HG02938 (cell line): ENCODE measurements around the gene EXOSC2.

ENCODE experiments used
- ATAC-seq: cut with Tn5 transposase; IDR thresholded peaks from one replicate; pipeline ENCODE4 v1.9.1; 2021; ENCODE audit warnings: mild to moderate bottlenecking, moderate library complexity; ENCODE audit not compliant: unreplicated experiment

EXOSC2 gene

GRCh38 chr9:130693101-130693425 is 517 bp upstream of the EXOSC2 start:
- no peak for ATAC-seq

GRCh38 chr9:130694205-130694604 is 625 bp downstream of the EXOSC2 start:
- ATAC-seq = no peak

GRCh38 chr9:130696139-130696650 is 2.6 kb downstream of the EXOSC2 start:
- ATAC-seq = no peak

- no peak for ATAC-seq
These were observed 3.4 kb downstream of the EXOSC2 start for GRCh38 chr9:130696996-130697395.

- no peak for ATAC-seq
These were observed 4.9 kb downstream of the EXOSC2 start for GRCh38 chr9:130698514-130698913.

GRCh38 chr9:130699047-130699446 is 5.5 kb downstream of the EXOSC2 start:
- ATAC-seq = no peak

- no peak for ATAC-seq
These were observed 7.8 kb downstream of the EXOSC2 start for GRCh38 chr9:130701059-130702022.

GRCh38 chr9:130703501-130703900 is 9.9 kb downstream of the EXOSC2 start:
- no peak for ATAC-seq

GRCh38 chr9:130707225-130707976 is 13.8 kb downstream of the EXOSC2 start:
- no peak for ATAC-seq

GRCh38 chr9:130710822-130711352 is 17.3 kb downstream of the EXOSC2 start:
- ATAC-seq = no peak

GRCh38 chr9:130711469-130711868 is 17.9 kb downstream of the EXOSC2 start:
- ATAC-seq = no peak

- peak; percentile 93 for ATAC-seq
These were observed 19.1 kb downstream of the EXOSC2 start for GRCh38 chr9:130712564-130713285.

GRCh38 chr9:130713286-130713960 is 19.8 kb downstream of the EXOSC2 start:
- peak; percentile 3 for ATAC-seq

- ATAC-seq = no peak
These were observed 21.1 kb downstream of the EXOSC2 start for GRCh38 chr9:130714586-130715110.

GRCh38 chr9:130715270-130715669 is 21.7 kb downstream of the EXOSC2 start:
- ATAC-seq = no peak

- ATAC-seq = no peak
These were observed 25.0 kb downstream of the EXOSC2 start for GRCh38 chr9:130718562-130718961.

GRCh38 chr9:130720762-130721161 is 27.2 kb downstream of the EXOSC2 start:
- no peak for ATAC-seq

GRCh38 chr9:130728721-130729120 is 35.1 kb downstream of the EXOSC2 start:
- ATAC-seq = no peak

- no peak for ATAC-seq
These were observed 35.6 kb downstream of the EXOSC2 start for GRCh38 chr9:130729145-130729544.

GRCh38 chr9:130731355-130731754 is 37.8 kb downstream of the EXOSC2 start:
- no peak for ATAC-seq
